ENCODE data around the gene SNX10.
A peak's percentile ranks its signal among the peaks of the same experiment; 100 is the strongest.
"Not testable (repeated sequence)": the region's sequence is repeated elsewhere in the genome, so short reads cannot be mapped to it uniquely, and the experiment has no call there.

The SNX10 gene

DNA sequence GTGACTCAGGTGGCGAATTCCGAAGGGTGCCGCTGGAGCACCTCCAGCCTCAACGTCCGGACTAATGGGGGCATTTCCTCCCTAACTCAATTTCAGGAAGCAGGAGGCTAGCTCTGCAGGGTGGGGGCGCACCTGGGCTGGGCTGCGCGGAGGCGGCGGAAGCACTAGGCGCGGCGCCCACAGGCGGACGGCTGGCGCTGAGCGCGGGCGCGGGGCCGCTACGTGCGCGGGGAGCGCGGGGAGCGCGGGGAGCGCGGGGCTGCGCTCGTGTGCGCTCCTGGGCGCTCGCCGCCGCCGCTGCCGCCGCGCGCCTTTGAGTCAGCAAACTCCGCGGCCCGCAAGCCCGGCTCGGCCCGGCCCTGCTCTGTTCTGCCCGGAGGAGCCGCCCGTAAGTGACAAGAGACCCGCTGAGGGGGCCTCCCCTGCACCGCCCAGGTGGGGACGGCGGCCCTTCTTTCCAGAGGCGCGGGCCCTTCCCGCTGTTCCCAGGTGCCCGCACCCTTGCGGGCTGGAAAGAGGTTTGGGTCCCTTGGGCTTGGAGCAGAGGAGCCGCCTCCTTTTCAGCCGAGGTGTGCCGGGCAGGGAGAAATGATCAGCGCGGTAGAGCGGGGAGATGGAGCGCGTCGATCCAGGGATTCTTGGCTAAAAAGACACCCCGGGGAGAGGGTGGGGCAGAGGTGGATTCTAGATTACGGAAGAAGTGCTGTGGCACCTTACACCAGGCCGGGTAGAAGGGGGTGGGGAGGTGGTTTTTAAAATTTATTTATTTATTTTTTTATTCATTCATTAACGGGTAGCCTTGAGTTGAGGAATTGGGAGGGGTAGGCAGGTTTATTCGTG, at the start of gene SNX10:
Gene SNX10, plus strand, starts transcription at position 164 of the 840 bp plus-strand sequence. CDS start 54,581 bp downstream, outside the sequence.
- no peak for DNase-seq

DNA sequence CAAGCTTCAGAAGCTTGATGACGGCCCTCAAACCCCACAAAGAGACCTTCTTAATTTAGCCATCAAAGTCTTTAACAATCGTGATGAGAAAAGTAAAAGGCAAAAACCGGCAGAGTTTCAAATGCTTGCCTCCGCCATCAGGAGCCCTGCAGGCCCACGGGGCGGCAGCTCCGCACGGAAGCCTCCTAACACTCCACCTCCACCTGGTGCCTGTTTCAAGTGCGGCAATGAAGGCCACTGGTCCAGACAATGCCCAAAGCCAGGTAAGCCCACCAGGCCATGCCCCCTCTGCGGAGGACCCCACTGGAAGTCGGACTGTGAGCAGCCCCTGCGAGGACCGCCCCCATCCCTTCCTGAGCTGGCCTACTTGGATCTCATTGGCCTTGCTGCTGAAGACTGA, 46.5 kb upstream of the SNX10 start:
- no peak for DNase-seq

GRCh38 chr7:26250239-26250638, 41.4 kb upstream of the SNX10 start:
- DNase-seq: no peak

DNA sequence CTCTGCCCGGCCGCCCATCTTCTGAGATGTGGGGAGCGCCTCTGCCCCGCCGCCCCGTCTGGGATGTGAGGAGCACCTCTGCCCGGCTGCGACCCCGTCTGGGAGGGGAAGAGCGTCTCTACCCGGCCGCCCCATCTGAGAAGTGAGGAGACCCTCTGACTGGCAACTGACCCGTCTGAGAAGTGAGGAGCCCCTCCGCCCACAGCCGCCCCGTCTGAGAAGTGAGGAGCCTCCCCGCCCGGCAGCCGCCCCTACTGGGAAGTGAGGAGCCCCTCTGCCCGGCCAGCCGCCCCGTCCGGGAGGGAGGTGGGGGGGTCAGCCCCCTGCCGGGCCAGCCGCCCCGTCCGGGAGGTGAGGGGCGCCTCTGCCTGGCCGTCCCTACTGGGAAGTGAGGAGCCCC, 29.8 kb upstream of the SNX10 start:
- DNase-seq: not testable (repeated sequence)

DNA sequence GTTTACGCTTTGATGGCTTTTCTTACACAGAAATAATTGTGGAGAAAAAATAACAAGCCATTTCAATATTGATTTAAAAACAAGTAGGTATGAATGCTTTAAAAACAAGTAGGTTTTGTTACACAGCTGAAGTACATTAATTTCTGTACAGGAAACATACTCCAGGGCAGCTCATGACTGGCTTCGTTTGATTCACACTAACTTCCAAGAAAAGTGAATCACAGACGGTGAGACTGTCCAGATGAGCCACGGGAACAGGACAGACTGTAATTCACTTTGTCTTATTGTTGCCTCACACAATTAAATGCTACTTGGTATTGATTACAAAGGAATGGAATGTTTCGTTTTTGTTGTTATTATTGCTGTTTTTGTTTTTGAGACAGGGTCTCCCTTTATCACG, 26.6 kb upstream of the SNX10 start:
- DNase-seq: no peak

GRCh38 chr7:26265499-26266075, 26.1 kb upstream of the SNX10 start:
- no peak for DNase-seq

DNA sequence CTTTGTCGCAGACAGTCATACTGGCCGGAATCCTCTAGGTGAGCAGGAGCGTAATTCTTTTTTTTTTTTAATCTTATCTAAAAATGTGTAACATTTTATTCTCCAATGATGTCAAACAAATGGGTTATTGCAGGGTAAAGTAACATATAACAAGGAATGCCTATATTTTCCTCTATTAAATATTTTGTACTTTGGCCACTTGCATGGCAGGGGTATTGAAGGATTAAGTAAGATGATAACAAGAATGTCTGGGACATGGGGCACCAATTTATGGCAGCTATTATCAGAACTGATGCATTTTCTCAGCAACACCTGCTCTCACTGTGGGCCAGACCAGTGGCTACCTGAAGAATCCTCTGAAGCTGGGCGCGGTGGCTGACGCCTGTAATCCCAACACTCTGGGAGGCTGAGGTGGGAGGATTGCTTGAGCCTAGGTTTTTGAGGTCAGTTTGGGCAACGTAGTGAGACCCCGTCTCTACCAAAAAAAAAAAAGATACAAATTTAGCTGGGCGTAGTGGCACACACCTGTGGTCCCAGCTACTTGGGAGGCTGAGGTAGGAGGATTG, 24.0 kb upstream of the SNX10 start:
- no peak for DNase-seq

GRCh38 chr7:26275213-26275612, 16.4 kb upstream of the SNX10 start:
- DNase-seq: no peak

GRCh38 chr7:26278770-26279169, 12.9 kb upstream of the SNX10 start:
- DNase-seq: no peak

GRCh38 chr7:26279405-26279804, 12.3 kb upstream of the SNX10 start:
- DNase-seq: no peak

DNA sequence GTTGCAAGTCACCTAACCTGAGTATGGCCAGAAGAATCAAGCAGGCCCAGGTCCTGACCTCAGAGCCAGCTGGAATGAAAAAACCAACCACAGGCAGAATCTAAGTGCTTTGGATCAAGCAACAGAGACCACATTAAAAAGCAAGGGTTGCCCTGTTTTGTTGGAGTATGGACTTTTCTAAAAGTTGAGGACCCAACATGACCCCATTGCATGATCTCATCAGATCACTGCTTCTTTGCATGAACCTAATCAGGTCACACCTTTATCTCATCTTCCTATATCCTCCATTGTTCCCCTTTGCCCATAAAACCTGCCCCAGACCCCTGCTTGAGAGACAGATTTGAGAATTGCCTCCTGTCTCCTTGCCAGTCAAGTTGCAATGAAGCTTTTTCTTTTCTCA, 11.6 kb upstream of the SNX10 start:
- no peak for DNase-seq

DNA sequence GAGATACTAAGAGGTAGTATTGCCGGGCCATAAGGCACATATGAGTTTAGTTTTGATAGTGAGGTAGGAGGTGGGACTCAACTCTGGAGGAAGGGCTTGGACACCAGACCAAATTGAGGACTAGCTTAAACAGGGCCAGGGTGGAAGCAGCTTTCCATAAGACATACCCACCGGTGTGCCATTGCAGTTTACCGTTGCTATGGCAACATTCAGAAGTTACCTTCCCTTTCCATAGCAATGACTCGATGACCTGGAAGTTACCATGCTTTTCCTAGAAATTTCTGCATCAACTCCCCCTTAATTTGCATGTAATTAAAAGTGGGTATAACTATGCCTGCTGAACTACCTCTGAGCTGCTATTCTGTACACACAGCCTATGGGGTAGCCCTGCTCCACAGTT, 10.9 kb upstream of the SNX10 start:
- DNase-seq: no peak

DNA sequence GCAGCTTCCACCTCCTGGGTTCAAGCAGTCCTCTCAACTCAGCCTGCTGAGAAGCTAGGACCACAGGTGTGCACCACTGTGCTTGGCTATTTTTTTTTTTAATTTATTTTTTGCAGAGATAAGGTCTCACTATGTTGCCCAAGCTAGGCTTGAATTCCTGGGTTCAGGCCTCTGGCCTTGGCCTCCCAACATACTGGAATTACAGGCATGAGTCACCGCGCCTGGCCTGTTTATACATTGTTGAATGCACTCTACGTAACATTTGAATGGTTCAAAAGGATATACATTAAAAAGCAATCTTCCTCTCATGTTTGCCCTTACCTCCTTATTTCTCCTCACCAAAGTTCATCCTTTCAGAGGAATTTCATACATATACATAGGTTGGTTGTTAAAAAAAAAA, 7.2 kb upstream of the SNX10 start:
- no peak for DNase-seq

- DNase-seq: peak; percentile 32
These were observed 6.5 kb upstream of the SNX10 start for GRCh38 chr7:26284995-26285632.

- DNase-seq: no peak
These were observed 5.5 kb upstream of the SNX10 start for GRCh38 chr7:26286157-26286556.

DNA sequence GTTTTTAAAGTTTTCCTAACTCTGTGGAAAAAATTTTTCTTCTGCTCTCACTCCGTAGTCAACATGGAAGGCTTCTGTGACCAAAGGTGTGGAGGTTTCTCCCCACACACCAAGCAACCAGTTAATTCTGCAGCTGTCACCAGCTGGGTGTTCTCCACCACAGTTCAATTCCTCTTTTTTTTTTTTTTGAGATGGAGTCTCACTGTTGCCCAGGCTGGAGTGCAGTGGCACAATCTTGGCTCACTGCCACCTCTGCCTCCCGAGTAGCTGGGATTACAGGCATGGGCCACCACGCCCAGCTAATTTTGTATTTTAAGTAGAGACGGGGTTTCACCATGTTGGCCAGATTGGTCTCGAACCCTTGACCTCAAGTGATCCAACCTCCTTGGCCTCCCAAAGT, 3.5 kb upstream of the SNX10 start:
- not testable (repeated sequence) for DNase-seq

GRCh38 chr7:26291251-26291650, 411 bp upstream of the SNX10 start:
- DNase-seq: no peak

DNA sequence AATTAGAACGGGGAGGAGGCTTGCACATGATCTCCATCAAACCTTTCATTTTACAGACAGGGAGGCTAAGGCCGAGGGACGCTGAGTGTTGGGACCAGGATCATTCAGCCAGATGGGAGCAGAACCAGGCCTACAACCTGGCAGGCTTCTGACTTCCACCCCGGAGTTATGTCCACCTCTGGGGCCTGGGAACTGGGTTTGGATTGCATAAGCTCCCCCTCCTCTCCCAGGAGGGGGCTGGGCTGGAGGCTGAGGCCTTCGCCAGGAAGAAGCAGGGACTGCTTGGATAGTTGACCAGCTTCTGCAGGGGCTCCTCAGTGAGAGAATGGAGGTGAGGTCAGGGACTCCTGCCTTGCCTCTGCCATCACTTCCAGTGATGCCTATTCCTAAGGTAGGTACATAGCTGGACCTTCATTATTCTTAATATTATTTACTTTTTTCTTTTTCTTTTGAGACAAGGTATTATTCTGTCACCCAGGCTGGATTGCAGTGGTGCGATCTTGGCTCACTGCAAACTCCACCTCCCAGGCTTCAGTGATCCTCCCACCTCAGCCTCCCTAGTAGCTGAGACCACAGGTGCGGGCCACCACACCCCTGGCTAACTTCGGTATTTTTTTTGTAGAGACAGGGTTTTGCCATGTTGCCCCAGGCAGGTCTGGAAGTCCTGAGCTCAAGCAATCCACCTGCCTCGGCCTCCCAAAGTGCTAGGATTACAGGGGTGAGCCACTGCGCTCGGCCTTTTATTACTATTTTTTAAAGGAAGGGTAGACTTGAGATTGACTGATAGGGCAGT, 1.3 kb downstream of the SNX10 start:
- no peak for DNase-seq

GRCh38 chr7:26293569-26294308, 2.1 kb downstream of the SNX10 start:
- no peak for DNase-seq

DNA sequence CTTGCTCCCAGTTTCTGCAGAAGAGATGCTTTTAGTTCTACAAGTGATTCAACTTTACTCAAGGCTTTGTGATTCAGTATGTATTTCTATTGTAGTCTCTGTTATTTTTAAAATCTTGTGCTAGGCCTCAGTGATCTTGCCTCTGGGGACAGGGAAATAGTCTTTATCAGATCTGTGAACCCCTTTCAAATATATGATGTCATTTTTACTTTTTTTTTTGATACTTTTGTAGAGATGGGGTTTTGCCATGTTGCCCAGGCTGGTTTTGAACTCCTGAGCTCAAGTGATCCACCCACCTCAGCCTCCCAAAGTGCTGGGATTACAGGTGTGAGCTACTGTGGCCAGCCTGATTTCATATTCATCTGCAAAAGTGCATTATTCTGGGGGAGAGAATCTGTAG, 3.4 kb downstream of the SNX10 start:
- no peak for DNase-seq

DNA sequence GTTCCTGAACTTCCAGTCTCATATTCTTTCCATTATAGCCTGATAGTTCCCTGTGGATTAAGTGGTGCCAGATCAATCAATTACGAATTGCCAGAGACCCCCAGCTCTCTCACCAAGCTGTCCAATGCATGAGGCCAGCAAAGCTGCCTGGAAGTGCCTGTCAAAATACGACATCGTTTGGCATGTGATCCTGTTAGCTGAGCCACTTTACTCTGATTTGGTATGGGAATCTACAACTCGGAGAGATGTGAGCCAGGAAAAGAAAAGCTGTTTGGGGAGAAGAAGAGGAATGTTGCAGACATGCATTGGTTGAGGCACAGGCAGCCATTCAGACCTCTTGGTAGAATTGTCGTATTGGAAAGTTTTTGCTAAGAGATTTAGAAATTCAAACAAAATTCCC, 3.9 kb downstream of the SNX10 start:
- no peak for DNase-seq

GRCh38 chr7:26298472-26299058, 6.9 kb downstream of the SNX10 start:
- no peak for DNase-seq

Measured in SHP77 treated with DMSO at 0.1 percent for 48 hours (cell line).